Metanephros (tissue), 1 donor: Measurements from ENCODE around the gene C15orf40. TPM values are rescaled to one million over a fixed set of nuclear protein-coding genes. Genes with fewer than 3 reads are reported as not detected.

Experiments used
- total RNA-seq: library from RNA; depleted of rRNA; stranded (reverse); fragments of >200 nt; gene quantifications from one replicate; pipeline ENCODE4 v1.2.3, GENCODE V29; 2014

Gene C15orf40
- 48.6 TPM for total RNA-seq

GRCh38 chr15:83011271-83012075, at the start of gene C15orf40:
Gene C15orf40, minus strand, starts transcription at chr15:83011639. Its CDS starts 32 bp downstream, at chr15:83011607.

DNA sequence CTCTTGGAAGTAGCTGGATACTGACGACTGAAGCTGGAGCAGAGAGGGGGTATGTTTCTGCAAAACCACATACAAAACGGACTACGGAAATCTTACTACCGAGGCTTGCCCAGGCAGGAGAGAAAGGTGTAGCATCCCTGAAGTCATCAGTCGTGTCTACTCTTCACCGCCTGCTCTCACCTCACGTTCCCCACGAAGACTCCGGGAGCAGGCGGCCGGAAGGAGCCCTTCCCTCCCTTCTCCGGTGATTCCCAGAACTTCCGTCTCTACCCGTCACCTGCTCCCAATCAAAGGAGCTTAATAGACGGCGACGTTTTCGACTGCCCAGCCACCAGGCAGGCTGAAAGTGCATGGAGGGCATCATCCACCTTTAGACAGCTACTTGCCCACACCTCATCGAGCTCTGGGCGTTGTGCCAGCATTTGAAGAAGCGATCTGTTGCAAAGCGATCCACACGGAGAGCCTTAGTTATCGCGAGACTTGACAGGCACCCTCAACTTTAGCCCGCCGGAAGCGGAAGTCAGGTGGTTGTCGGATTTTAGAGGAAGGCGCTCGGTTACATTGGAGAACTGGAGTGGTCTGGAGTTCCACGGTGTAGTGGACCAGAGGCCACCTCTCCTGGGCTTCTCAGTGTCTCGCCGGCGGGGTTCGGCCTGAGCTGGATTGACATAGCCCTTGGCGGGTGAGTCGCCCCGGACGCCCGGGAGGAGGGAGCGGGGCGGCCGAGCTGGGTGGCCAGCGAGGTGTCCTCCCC, 25.6 kb downstream of the C15orf40 start, which contains the start of gene RAMAC:
TSS of gene RAMAC (plus strand) at position 523 of the 754 bp plus-strand sequence. CDS start 2,809 bp downstream, outside the sequence.

GRCh38 chr15:82952158-82953081, 59.0 kb downstream of the C15orf40 start, which contains the start of gene HOMER2:
Gene HOMER2, minus strand, starts transcription at chr15:82952720. Its CDS starts 185 bp downstream, at chr15:82952535.

Other genes with a start within 250 kb of the C15orf40 start
- 9.6 TPM for gene FSD2, start 205.6 kb downstream of the C15orf40 start, total RNA-seq
- 6.8 TPM for gene WHAMM, start 202.0 kb downstream of the C15orf40 start, total RNA-seq
- gene HOMER2, start 58.9 kb downstream of the C15orf40 start, total RNA-seq: 27.0 TPM
- gene RAMAC, start 25.4 kb downstream of the C15orf40 start, total RNA-seq: 25.6 TPM
- gene BTBD1, start 55.6 kb upstream of the C15orf40 start, total RNA-seq: 88.0 TPM
- gene TM6SF1, start 96.0 kb upstream of the C15orf40 start, total RNA-seq: 12.4 TPM
- 21.4 TPM for gene HDGFL3, start 196.2 kb upstream of the C15orf40 start, total RNA-seq